ENCODE measurements around the gene SHISAL2B.
"Not testable (repeated sequence)": the region's sequence is repeated elsewhere in the genome, so short reads cannot be mapped to it uniquely, and the experiment has no call there.

The SHISAL2B gene

DNA sequence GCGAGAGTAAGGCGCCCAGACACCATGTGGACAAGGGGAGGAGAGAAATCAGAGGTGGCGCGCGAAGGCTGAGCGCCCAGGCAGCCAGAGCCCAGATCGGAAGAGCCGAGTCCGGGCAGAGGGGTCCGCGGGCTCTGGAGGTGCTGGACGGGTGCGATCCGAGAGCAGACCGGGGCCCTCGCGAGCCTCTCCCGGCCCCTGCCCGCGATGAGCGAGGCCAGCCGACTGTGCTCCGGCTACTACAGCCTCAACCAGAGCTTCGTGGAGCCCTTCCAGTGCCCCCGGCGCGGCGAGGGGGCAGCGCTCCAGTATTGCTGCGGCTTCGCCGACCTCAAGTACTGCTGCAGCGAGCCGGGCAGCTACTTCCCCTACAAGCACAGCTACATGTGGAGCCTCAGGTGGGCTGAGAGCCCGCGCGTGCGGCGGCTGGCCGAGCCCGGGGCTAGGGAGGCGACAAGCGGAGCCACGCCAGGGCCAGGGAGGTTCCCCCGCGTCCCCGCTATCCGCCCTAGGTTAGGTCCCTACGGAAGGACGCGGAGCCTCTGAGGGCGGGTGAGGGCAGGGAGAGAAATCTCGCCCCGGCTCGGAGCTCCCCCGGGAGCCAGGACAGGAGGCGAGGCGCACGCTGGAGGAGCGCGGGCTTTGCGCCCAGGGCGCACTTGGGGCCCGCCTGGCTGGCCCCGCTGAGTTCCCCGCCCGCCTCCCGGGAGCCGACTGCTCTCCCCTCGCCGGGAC lies at the start of gene SHISAL2B:
Gene SHISAL2B, plus strand, starts transcription at position 87 of the 735 bp plus-strand sequence. Its CDS starts 121 bp downstream, at position 208.
- FAIRE-seq = no peak

DNA sequence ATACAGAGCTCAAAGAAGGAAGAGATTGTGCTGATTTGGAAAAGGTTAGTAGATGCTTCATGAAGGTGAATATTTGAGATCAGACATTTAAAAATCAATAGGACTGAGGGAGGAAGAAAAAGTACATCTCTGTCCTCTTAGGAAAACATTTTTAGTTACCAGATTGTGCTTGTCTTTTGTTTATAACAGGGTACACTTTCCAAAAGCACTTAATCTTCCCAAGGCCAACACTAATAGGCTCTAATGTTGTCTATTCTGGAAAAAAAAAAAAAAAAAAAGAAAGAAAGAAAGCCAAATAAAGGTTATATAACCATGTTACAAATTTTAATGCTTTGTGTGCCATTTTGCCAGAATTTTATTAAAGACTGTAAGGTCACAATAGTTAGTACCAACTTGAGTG lies 45.5 kb upstream of the SHISAL2B start:
- FAIRE-seq = no peak

DNA sequence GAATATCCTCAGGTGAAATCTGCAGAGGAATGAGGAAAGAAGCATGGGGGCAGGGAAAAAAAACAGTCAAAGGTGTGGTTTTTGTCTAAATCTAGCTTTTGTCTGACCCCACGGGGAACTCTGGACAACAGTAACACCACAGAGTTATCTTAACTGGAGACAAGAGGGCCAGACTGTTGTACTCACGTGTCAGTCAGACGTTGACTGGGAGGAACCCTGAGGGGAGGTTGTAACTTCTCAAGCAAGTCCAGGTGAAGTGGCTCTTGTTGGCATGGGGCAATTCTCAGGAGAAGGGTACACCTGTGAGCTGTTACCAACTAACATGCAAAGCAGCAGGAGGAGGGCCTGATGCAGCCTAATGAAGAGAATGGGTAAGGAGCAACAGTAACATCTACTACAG lies 44.1 kb upstream of the SHISAL2B start:
- FAIRE-seq = no peak

GRCh38 chr5:64649512-64649911 lies 40.8 kb upstream of the SHISAL2B start:
- FAIRE-seq = no peak

- no peak for FAIRE-seq
Measured at GRCh38 chr5:64653766-64654560, 36.3 kb upstream of the SHISAL2B start.

DNA sequence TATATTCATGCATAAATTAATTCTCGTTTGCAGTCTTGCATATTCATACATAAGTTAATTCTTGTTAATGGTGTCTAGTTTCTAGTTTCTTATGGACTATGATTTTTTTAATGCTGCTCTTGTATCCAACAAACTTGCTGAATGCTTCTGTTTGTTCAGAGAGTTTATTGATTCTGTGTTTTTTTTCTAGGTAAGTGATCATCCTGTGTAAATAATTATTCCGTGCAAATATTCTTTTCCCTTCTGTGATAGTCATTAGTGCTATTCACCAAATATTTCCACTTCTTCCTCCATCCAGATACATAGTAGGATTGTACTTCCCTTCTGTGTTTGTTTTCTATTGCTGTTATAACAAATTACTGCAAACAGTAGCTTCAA lies 35.8 kb upstream of the SHISAL2B start:
- FAIRE-seq = no peak

GRCh38 chr5:64655596-64655995 lies 34.7 kb upstream of the SHISAL2B start:
- no peak for FAIRE-seq

GRCh38 chr5:64659289-64659688 lies 31.0 kb upstream of the SHISAL2B start:
- no peak for FAIRE-seq

DNA sequence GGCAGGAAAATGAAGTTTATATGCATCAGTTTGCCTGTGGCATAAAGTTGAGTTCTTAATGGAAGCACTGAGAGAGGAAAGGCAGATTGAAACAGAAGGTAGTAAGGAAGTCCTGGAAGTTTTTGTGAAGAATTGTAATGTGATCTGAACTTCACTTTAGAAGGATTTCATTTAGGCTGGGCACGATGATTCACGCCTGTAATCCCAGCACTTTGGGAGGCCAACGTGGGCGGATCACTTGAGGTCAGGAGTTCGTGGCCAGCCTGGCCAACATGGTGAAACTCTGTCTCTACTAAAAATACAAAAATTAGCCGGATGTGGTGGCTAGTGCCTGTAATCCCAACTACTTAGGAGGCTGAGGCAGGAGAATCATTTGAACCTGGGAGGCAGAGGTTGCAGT lies 27.1 kb upstream of the SHISAL2B start:
- not testable (repeated sequence) for FAIRE-seq

GRCh38 chr5:64665243-64665642 lies 25.1 kb upstream of the SHISAL2B start:
- no peak for FAIRE-seq

DNA sequence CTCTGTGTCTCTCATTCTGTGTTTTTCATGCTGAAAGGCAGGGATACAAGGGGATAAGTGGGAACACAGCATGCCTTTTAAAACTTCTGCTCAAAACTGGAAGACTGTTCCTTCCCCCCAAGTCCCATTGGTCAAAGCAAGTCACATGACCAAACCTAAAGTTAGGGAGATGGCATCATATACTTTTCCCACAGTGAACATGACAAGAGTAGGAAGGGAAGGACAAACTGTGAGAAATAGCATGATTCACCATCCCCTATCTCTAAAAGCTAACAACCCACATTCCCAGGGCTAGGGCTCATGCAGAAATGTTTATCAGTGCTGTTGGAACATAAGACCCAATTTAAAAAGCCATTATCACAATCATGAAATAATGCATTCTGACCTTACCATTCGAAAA lies 24.2 kb upstream of the SHISAL2B start:
- no peak for FAIRE-seq

DNA sequence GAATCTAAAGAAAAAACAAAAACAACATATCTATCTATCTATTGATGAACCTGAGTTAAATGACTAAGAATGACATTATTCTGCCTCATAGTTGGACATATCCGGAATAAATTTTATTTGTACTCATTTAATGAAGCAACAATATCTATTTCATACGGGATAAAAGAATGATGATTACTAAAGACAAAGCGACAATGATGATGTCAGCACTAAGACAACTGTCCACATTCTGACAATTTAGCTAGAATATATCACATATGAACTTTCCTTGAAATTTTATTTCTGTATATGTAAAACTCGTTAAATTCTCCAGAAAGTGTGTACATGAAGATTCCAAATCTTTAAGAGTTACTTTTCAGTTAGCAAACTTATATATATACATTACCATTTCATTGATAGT lies 23.2 kb upstream of the SHISAL2B start:
- no peak for FAIRE-seq

- FAIRE-seq = no peak
Measured at GRCh38 chr5:64670277-64670676, 20.0 kb upstream of the SHISAL2B start.

- FAIRE-seq = no peak
Measured at GRCh38 chr5:64671678-64672077, 18.6 kb upstream of the SHISAL2B start.

GRCh38 chr5:64678374-64678773 lies 11.9 kb upstream of the SHISAL2B start:
- no peak for FAIRE-seq

DNA sequence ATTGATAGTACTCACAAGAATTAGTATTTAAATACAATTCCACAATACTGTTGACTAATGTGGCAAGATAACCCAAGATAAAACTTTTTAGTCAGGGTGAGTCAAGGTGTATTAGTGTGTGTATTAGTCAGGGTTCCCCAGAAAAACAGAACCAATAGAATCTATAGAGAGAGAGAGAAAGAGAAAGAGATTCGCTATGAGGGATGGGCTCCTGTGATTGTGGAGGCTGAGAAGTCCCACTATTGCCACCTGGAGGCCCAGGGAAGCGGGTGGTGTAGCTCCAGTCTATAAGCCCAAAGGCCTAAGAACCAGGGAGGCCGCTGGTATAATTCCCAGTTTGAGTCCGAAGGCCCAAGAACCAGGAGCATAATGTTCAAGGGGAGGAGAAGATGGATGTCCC lies 10.0 kb upstream of the SHISAL2B start:
- FAIRE-seq = no peak

GRCh38 chr5:64682608-64683007 lies 7.7 kb upstream of the SHISAL2B start:
- FAIRE-seq = no peak

- FAIRE-seq = no peak
Measured at GRCh38 chr5:64685866-64686265, 4.4 kb upstream of the SHISAL2B start.

DNA sequence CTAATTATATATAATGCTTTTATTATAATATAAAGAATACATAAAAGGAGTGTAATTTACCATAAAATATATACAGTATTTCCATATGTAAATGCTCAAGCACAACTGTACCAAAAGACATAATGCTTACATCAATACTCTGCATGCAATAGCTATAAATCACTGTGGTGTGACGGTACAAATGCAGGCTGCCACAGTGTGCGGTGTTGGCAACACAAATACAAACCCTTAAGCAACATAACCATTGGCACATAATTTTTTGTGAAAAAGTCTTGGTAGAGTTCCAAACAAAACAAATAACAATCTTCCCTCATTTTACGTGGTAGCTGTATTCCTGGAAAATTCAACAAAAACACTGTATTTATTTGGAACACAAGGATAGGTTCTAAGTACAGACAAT lies 1.9 kb upstream of the SHISAL2B start:
- no peak for FAIRE-seq

DNA sequence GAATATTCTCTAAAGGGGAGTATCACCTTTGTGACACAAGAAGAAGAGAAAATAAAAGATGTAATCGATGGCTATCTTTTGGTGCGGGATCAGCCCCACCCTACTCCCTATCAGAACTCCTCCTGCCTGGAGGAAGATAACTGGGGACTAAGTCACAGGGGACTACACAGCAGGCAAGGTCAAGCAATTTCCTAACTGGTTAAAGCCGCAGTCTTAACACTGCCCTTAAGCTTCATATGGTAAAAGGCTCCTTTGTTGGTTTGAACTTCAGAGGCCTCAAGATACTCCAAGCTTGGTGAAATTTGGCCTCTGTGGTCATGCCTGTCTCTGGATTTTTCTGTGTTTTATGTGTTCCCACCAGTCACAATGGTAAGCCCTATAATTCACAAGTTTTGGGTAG lies 1.3 kb upstream of the SHISAL2B start:
- FAIRE-seq = no peak

DNA sequence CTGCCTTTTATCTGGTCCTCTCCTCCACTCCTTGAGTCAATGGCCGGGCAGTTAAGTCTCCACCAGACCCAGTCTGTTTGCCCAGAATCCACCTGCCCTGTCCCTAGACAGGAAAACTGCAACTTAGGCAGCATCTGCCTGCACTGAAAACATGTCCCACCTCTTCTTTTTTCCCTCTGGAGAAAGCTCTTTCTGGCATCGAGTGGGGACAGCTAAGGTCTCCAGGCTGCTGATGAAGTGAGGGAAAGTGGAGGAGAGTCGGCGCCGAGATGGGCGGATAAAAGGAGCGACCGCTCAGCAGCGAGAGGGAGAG lies 243 bp upstream of the SHISAL2B start:
- FAIRE-seq = no peak

DNA sequence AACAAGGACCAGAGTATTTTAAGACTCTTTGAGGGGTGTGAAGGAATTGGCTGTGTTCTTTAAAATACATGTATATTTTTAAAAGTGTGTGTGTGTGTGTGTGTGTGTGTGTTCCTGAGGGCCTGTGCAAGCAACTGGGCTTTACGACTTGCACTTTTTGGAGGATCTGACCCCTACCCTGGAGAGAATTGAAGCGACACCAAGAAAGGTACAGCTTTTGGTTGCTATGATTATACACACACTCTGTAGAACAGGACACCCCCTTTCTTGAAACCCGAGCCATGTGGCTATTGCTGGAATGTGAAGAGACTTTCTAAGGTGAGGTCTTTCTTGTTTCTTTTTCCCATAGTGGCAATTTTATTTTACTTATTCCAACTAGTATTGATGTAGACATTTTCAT lies 988 bp downstream of the SHISAL2B start:
- no peak for FAIRE-seq

- FAIRE-seq = no peak
Measured at GRCh38 chr5:64693636-64694035, 3.3 kb downstream of the SHISAL2B start.

GRCh38 chr5:64696414-64696813 lies 6.1 kb downstream of the SHISAL2B start:
- not testable (repeated sequence) for FAIRE-seq

- no peak for FAIRE-seq
Measured at GRCh38 chr5:64700765-64701164, 10.5 kb downstream of the SHISAL2B start.

All from A204.1 (cell line).